GM19467 (cell line): ENCODE data around the gene MGP.

Experiments used
- ATAC-seq: cut with Tn5 transposase; IDR thresholded peaks from one replicate; pipeline ENCODE4 v1.9.1; 2021; ENCODE audit warnings: mild to moderate bottlenecking, moderate library complexity; ENCODE audit not compliant: unreplicated experiment

Gene MGP

GRCh38 chr12:14903386-14904098, 17.9 kb upstream of the MGP start:
- ATAC-seq, result no peak

GRCh38 chr12:14902465-14902864, 16.8 kb upstream of the MGP start:
- ATAC-seq, result no peak

GRCh38 chr12:14901228-14901562, 15.5 kb upstream of the MGP start:
- no peak for ATAC-seq

GRCh38 chr12:14900521-14901227, 15.0 kb upstream of the MGP start:
- ATAC-seq, result no peak

- no peak for ATAC-seq
Measured at GRCh38 chr12:14896521-14897169, 11.0 kb upstream of the MGP start.

- ATAC-seq, result no peak
Measured at GRCh38 chr12:14893506-14894250, 8.0 kb upstream of the MGP start.

GRCh38 chr12:14892726-14893505, 7.3 kb upstream of the MGP start:
- ATAC-seq, result no peak

GRCh38 chr12:14890701-14891100, 5.0 kb upstream of the MGP start:
- ATAC-seq, result no peak

- no peak for ATAC-seq
Measured at GRCh38 chr12:14886271-14886670, 617 bp upstream of the MGP start.

- peak; percentile 99 for ATAC-seq
Measured at GRCh38 chr12:14884458-14884878, 1.2 kb downstream of the MGP start.

- ATAC-seq, result no peak
Measured at GRCh38 chr12:14883686-14884085, 2.0 kb downstream of the MGP start.

- no peak for ATAC-seq
Measured at GRCh38 chr12:14880890-14881453, 4.7 kb downstream of the MGP start.

GRCh38 chr12:14879222-14879933, 6.3 kb downstream of the MGP start:
- ATAC-seq, result no peak

GRCh38 chr12:14878488-14878887, 7.2 kb downstream of the MGP start:
- no peak for ATAC-seq

- no peak for ATAC-seq
Measured at GRCh38 chr12:14876833-14877232, 8.8 kb downstream of the MGP start.

GRCh38 chr12:14874882-14875281, 10.8 kb downstream of the MGP start:
- ATAC-seq, result no peak

GRCh38 chr12:14873440-14874185, 12.0 kb downstream of the MGP start:
- no peak for ATAC-seq

- no peak for ATAC-seq
Measured at GRCh38 chr12:14871886-14872285, 13.8 kb downstream of the MGP start.

GRCh38 chr12:14871247-14871646, 14.4 kb downstream of the MGP start:
- ATAC-seq, result no peak
